ENCODE data around the gene GADD45G. TPM values are rescaled to one million over a fixed set of nuclear protein-coding genes. Genes with fewer than 3 reads are reported as not detected.

The GADD45G gene
- polyA plus RNA-seq, 4 donors: 2.7 to 5.4 (median 3.3) TPM

- no peak for DNase-seq (ENCODE audit: low read depth in 4 of 4, low spot score in 3 of 4)
Measured at GRCh38 chr9:89647366-89648128, 42.7 kb downstream of the GADD45G start.

GRCh38 chr9:89648247-89649000 lies 43.6 kb downstream of the GADD45G start:
- DNase-seq (ENCODE audit: low read depth in 4 of 4, low spot score in 3 of 4): no peak

- DNase-seq (ENCODE audit: low read depth in 4 of 4, low spot score in 3 of 4): no peak
Measured at GRCh38 chr9:89649039-89649691, 44.4 kb downstream of the GADD45G start.

GRCh38 chr9:89654025-89654662 lies 49.3 kb downstream of the GADD45G start:
- DNase-seq (ENCODE audit: low read depth in 4 of 4, low spot score in 3 of 4): no peak

- DNase-seq (ENCODE audit: low read depth in 4 of 4, low spot score in 3 of 4): no peak
Measured at GRCh38 chr9:89655056-89655989, 50.5 kb downstream of the GADD45G start.

Other genes starting within 250 kb of the GADD45G start
- 10 to 100 TPM; 40.3 to 58.9 (median 47.4) TPM for gene SEMA4D, start 106.9 kb upstream of the GADD45G start, polyA plus RNA-seq (ENCODE audit: insufficient read length in 4 of 4)

Measured in right renal pelvis (tissue), 4 donors.